Bone marrow (tissue), 2 donors: Measurements from ENCODE around the gene TNRC18.
A peak's percentile ranks its signal among the peaks of the same experiment; 100 is the strongest.
"Not testable (repeated sequence)": the region's sequence is repeated elsewhere in the genome, so short reads cannot be mapped to it uniquely, and the experiment has no call there.

ENCODE experiments used
- DNase-seq, 2 donors: peaks; one replicate each; lab custom pipeline; 2025; lab: John Stamatoyannopoulos, UW

Gene TNRC18

DNA sequence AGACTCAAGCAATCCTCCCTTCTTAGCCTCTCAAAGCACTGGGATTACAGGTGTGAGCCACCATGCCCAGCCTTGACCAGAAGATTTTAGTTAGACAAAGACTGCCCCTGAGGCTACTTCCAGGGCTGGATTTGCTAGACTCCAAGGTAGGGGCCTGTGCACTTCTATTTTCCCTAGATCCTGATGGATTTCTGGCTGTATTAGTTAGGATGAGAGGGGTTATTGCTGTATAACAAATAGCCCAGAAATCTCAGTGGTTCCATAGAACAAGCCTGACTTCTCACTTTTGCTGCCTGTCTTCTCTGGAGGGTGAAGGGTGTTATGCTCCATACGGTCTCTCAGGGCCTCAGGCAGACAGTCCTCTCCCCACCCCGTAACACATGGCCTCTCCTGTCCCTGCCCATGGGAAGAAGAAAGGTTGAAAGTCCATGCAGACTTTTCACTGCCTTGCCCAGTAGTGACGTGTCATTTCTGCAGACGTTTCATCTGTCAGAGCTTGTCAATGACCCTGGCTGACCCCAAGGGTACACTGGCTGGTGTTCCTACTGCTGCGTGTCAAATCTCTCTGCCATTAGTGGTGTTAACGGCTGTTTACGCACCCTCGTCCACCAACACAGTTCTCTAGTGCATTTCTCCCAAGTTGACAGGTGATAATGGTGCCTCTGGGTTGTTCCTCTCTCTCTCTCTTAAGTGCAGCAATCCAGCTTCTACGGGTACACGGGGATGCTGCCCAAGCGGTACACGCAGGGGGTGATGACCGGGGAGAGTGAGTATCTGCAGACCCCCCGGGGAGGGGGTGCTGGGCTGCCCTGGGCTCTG, 129.3 kb downstream of the TNRC18 start:
- no peak for DNase-seq

DNA sequence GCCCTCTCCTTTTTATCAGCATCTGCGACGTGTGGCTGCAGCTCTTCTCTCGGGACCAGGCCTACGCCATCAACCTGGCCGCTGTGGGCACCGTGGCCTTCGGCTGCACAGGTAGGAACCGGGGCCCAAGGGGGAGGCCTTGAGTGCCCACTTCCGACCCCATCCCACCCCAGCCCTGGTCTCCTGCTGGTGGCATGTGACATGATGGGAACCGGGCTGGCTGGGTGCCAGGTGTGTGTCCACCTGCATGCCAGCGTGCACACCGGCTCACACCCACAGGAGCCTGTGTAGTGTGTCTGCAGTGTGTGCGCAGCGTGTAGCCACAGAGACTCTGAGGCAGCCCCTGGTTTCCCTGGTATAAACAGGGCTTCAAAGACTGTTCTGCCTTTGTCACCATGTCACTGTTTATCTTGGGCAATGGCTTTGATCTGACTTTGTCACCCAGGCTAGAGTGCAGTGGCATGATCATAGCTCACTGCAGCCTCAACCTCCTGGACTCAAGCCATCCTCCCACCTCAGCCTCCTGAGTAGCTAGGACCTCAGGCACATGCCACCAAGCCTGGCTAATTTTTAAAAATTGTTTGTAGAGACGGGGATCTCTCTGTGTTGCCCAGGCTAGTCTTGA, 131.8 kb downstream of the TNRC18 start:
- DNase-seq, result not testable (repeated sequence)

- DNase-seq, result no peak
These were observed 132.3 kb downstream of the TNRC18 start for GRCh38 chr7:5291301-5291700.

GRCh38 chr7:5289355-5289754, 134.3 kb downstream of the TNRC18 start:
- DNase-seq, result no peak

DNA sequence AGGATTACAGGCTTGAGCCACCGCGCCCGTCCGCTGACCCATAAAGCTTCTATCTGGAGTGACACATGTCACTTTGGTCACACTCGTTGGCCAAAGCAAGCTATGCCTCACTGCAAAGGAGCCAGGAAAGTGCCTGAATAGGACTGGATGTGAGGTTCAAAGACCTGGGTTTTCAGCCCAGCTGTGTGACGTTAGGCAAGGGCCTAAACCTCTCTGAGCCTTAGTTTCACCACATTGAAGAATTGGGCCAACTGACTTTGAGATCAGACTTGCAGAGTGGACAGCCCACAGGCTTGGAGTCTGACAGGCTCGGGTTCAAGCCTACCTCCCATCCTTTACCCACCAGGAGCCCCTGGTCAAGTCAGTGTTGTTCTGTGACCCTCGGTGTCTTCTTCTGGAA, 135.1 kb downstream of the TNRC18 start:
- not testable (repeated sequence) for DNase-seq

DNA sequence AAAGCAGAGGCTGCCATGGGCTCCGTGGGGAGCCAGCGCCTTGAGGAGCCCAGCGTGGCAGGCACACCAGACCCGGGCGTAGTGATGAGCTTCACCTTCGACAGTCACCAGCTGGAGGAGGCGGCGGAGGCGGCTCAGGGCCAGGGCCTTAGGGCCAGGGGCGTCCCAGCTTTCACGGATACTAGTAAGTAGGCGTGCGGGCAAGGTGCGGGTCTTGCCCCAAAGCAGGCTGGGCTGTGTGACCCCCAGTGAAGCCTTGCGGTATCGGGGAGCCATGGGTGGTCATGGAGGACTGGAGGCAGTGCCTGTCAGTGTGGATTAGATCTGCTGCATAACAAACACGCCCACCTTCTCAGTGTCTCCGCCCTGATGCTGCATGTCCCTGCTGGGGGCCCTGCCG, 135.8 kb downstream of the TNRC18 start:
- DNase-seq, result no peak

- not testable (repeated sequence) for DNase-seq
These were observed 136.3 kb downstream of the TNRC18 start for GRCh38 chr7:5287373-5287772.

- no peak for DNase-seq
These were observed 136.7 kb downstream of the TNRC18 start for GRCh38 chr7:5286933-5287332.

- no peak for DNase-seq
These were observed 139.0 kb downstream of the TNRC18 start for GRCh38 chr7:5284304-5285281.

DNA sequence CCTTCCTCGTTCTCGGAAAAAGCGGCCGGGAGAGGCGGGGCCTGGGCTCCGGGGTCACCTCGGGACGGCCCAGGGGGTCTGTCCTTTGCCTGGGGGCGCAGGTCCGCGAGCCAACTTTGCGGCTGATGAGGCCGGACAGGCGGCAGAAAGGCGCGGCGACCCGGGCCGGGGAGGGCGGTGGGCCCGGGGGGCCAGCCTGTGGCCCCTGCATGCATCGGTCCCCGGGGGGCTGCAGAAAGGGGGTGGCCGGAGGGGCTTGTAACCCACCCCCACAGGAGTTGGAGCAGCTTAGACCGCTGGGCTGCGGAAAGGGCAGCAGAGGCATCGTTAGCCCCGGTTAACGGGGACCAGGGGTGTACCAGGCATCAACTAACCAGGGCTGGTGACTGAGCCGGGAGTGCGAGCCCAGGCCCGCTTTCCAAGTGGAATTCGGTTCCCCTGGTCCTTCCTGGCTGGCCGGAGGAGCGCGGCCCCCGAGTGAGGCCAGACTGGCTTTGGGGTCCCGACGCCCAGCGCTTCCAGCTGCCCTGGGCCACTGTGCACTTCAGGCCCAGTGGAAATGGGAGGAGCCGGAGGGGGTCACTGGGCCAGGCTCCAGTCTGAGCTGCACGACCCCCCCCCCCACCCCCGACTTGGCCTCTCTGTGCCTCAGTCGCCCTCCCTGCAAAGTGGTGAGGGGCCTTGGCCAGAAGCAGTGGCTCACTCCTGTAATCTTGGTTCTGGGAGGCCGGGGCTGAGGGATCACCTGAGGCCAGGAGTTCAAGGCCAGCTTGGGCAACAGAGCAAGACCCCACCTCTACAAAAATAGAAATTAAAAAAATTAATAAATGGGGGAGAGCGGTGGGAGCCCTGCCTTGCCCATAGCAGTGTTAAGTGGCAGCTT, 140.0 kb downstream of the TNRC18 start:
- DNase-seq, result no peak

GRCh38 chr7:5282543-5283316, 140.9 kb downstream of the TNRC18 start, which contains the start of gene SLC29A4:
Gene SLC29A4 (plus strand): TSS chr7:5282943. CDS start chr7:5287817, 4,874 bp downstream.
- DNase-seq, result peak in 1 of 2 donors; percentile 10

GRCh38 chr7:5281598-5282500, 141.8 kb downstream of the TNRC18 start:
- DNase-seq, result not testable (repeated sequence)

GRCh38 chr7:5279734-5280133, 143.9 kb downstream of the TNRC18 start:
- no peak for DNase-seq

DNA sequence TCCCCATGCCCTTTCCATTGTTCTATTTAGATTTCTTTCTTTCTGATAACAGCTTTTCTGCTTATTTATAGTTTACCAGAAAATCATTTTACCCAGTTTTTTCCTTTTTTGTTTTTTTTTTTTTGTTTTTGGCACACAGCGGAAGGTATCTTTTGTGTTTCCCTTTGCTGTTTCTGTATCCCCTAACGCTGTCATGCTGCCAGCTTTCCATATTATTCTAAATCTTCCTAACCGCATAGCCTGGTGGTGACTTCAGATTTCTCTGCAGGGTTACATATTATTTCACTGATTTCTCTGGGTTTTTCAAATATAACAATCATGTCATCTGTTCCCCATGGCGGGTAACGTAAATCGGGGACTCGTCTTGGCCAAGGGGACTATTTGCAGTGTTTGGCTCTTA, 144.9 kb downstream of the TNRC18 start:
- DNase-seq, result no peak

- DNase-seq, result no peak
These were observed 147.0 kb downstream of the TNRC18 start for GRCh38 chr7:5276611-5277010.

DNA sequence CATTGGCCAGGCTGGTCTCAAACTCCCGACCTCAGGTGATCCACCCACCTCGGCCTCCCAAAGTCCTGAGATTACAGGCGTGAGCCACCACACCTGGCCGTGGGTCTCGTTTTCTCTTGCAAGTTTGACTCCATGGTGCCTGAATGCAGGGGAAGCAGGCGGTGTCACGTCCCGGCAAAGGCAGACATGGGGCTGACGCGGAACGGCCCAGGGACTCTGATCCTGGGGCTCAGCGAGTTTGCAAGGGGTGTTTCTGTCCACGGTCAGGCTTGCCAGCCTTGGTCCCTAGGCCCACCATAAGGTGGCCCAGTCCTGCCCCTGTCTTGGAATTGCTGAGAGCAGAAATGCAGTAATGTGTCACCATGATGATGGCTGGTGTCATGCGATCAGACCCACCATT, 147.5 kb downstream of the TNRC18 start:
- DNase-seq, result not testable (repeated sequence)

DNA sequence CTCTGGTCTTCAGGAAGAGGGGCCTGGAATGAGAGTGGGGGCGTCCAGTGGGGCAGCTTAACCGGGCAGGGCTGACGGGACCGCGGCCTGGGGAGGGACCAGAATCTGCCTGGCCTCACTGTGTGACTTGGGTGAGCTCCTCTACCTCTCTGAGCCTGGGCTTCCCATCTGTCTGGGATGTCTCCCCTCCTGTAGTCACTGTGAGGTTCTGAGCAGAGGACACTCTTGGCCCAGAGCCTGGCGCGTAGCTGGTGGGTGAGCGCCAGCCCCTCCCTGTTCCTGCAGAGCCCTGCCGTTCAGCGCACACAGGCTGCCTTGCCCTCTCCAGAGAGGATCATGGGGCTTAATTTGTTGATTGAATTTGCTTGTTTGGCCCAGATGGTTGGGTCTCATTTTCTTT, 148.1 kb downstream of the TNRC18 start:
- not testable (repeated sequence) for DNase-seq

DNA sequence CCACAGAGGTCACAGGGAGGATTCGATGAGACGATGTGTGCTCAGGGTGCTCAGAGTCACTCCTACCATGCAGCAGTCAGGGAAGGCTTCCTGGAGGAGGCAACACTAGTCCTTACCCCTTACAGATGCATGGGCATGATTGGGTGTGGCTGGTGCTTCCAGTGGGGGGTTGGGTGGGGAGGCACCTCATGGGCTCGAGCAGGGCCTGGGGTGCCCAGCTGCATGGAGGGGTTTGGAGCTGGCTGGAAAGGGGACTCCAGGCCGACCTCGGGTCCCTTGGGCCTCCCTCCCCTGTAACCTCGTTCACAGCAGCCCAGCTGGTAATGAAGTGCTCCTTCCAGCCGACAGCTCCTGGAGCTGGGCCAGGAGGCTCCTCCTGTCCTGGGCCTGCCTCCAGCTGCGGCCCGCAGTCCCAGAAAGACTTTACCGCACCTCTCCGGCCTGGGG, 148.6 kb downstream of the TNRC18 start:
- not testable (repeated sequence) for DNase-seq

DNA sequence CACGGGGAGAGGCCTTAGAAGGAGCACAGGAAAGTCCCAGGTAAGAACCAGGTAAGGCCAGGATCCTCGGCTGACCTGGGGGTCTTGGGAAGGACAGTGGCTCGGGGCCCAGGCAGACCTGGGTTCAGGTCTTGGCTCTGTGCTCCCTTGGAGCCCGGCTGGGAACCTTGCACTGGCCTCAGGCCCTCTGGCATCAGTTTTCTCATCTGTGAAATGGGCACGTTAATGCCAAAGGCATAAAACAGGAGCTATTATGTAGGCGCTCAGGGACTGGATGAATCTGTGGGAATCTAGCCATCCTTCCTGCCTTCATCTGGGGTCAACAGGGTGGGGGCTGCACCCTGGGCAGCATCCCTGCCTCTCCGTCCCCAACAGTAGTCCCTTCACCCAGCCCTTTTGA, 149.2 kb downstream of the TNRC18 start:
- DNase-seq, result no peak
